OCI-LY1 (cell line): ENCODE data around the gene FTSJ3.

ENCODE experiments used
- H2AFZ ChIP-seq: fragments of 200-600 bp; sonication (generic), shearing (Covaris generic); 2 replicates; pipeline ENCODE4 v1.6.0; 2014; ENCODE audit warnings: antibody characterized with exemption, mild to moderate bottlenecking, low read length
- H3F3A ChIP-seq: fragments of 200-600 bp; sonication (generic), shearing (Covaris generic); 2 replicates; pipeline ENCODE4 v1.6.0; 2014; ENCODE audit warnings: mild to moderate bottlenecking, antibody characterized with exemption, low read length, moderate library complexity; ENCODE audit not compliant: insufficient read depth
- H3K27ac ChIP-seq: fragments of 200-600 bp; sonication (generic); 2 replicates; pipeline ENCODE4 v1.5.1; 2014; ENCODE audit warnings: low read length, mixed run types, mild to moderate bottlenecking, low read depth; ENCODE audit not compliant: poor library complexity, severe bottlenecking
- H3K27me3 ChIP-seq: fragments of 200-600 bp; sonication (generic); 2 replicates; pipeline ENCODE4 v1.6.0; 2014; ENCODE audit warnings: antibody characterized with exemption, mild to moderate bottlenecking, low read length, moderate library complexity; ENCODE audit not compliant: insufficient read depth
- H3K36me3 ChIP-seq: fragments of 200-600 bp; sonication (generic); 2 replicates; pipeline ENCODE4 v1.6.1; 2014; ENCODE audit warnings: mild to moderate bottlenecking, antibody characterized with exemption, low read length, moderate library complexity, mixed read lengths; ENCODE audit not compliant: insufficient read depth
- H3K4me1 ChIP-seq: fragments of 200-600 bp; sonication (generic); 2 replicates; pipeline ENCODE4 v1.5.1; 2014; ENCODE audit warnings: mild to moderate bottlenecking, low read length, moderate library complexity; ENCODE audit not compliant: insufficient read depth, severe bottlenecking
- H3K4me2 ChIP-seq: fragments of 200-600 bp; sonication (generic), shearing (Covaris generic); 2 replicates; pipeline ENCODE4 v1.6.1; 2014; ENCODE audit warnings: low read length
- H3K4me3 ChIP-seq: fragments of 200-600 bp; sonication (generic); 2 replicates; pipeline ENCODE4 v1.5.1; 2014; ENCODE audit warnings: low read length, low read depth, mild to moderate bottlenecking, mixed read lengths; ENCODE audit not compliant: poor library complexity, severe bottlenecking
- H3K79me2 ChIP-seq: fragments of 200-600 bp; shearing (Covaris generic); 2 replicates; pipeline ENCODE4 v1.6.1; 2016; ENCODE audit warnings: mixed run types, low read length, mixed read lengths; ENCODE audit not compliant: insufficient read depth
- H3K9ac ChIP-seq: fragments of 200-600 bp; sonication (generic), shearing (Covaris generic); 2 replicates; pipeline ENCODE4 v1.6.1; 2014; ENCODE audit warnings: mild to moderate bottlenecking, low read length, mixed read lengths
- H3K9me2 ChIP-seq: fragments of 200-600 bp; sonication (generic), shearing (Covaris generic); 2 replicates; pipeline ENCODE4 v1.6.1; 2014; ENCODE audit warnings: low read depth, mild to moderate bottlenecking, low read length, mixed read lengths
- H3K9me3 ChIP-seq: fragments of 200-600 bp; shearing (Covaris generic); 2 replicates; pipeline ENCODE4 v1.6.1; 2014; ENCODE audit warnings: low read length, mixed read lengths
- H4K20me1 ChIP-seq: fragments of 200-600 bp; sonication (generic), shearing (Covaris generic); 2 replicates; pipeline ENCODE4 v1.6.0; 2016; ENCODE audit warnings: mild to moderate bottlenecking, low read length; ENCODE audit not compliant: insufficient read depth
- CTCF ChIP-seq: fragments of 200-600 bp; sonication (generic), shearing (Covaris generic); IDR thresholded peaks from 2 replicates; pipeline ENCODE4 v1.5.1; 2017; ENCODE audit warnings: mild to moderate bottlenecking, antibody characterized with exemption, low read length, moderate library complexity, mixed read lengths
- EZH2 ChIP-seq: fragments of 200-600 bp; sonication (generic), shearing (Covaris generic); IDR thresholded peaks from 2 replicates; pipeline ENCODE4 v1.8.0; 2017; ENCODE audit warnings: borderline replicate concordance, mixed run types, mild to moderate bottlenecking, antibody characterized with exemption, low read length, moderate library complexity, mixed read lengths

The FTSJ3 gene

GRCh38 chr17:63855185-63855584 is 27.7 kb upstream of the FTSJ3 start:
- no peaks in the 10 kb centered on the region for H3K79me2 ChIP-seq
- H3K9me3 ChIP-seq = no peaks in the 10 kb centered on the region
- H3K9me2 ChIP-seq = no peaks in the 10 kb centered on the region
- H3K4me2 ChIP-seq = no peak overlapping the region
- no peak for TF ChIP-seq CTCF
- no peak for TF ChIP-seq EZH2
- no peak overlapping the region for H3K9ac ChIP-seq
- no peaks in the 10 kb centered on the region for H3K27me3 ChIP-seq
- no peaks in the 10 kb centered on the region for H3F3A ChIP-seq
- no peak overlapping the region for H2AFZ ChIP-seq
- no peaks in the 10 kb centered on the region for H3K4me1 ChIP-seq
- H3K4me3 ChIP-seq = no peak overlapping the region
- no peak overlapping the region for H3K27ac ChIP-seq
- no peaks in the 10 kb centered on the region for H3K36me3 ChIP-seq
- no peaks in the 10 kb centered on the region for H4K20me1 ChIP-seq

- Histone ChIP-seq H3K4me3 (no peak overlapping the region), H2AFZ (no peak overlapping the region), H3K27ac (no peak overlapping the region), H3F3A (no peaks in the 10 kb centered on the region), H3K4me2 (no peak overlapping the region), H3K9me3 (no peaks in the 10 kb centered on the region), H3K36me3 (no peaks in the 10 kb centered on the region), H3K9ac (no peak overlapping the region), H3K79me2 (no peaks in the 10 kb centered on the region), H3K4me1 (no peaks in the 10 kb centered on the region), H4K20me1 (no peaks in the 10 kb centered on the region), H3K9me2 (no peaks in the 10 kb centered on the region), H3K27me3 (no peaks in the 10 kb centered on the region)
- TF ChIP-seq CTCF = no peak
- TF ChIP-seq EZH2 = no peak
Observed at GRCh38 chr17:63854709-63855108, 27.2 kb upstream of the FTSJ3 start.

GRCh38 chr17:63853260-63853659 is 25.8 kb upstream of the FTSJ3 start:
- no peak overlapping the region for H3K4me2 ChIP-seq
- H3K9me2 ChIP-seq = no peaks in the 10 kb centered on the region

More at GRCh38 chr17:63853260-63853659, 25.8 kb upstream of the FTSJ3 start:
- Histone ChIP-seq H3K4me1 (peaks cover 6% of the 10 kb centered on the region), H4K20me1 (no peaks in the 10 kb centered on the region), H3K9ac (no peak overlapping the region), H3K27me3 (0 out of 2 replicates have a peak, but pooled peaks cover 7% of the 10 kb centered on the region), H3K79me2 (no peaks in the 10 kb centered on the region), H2AFZ (no peak overlapping the region), H3K4me3 (no peak overlapping the region), H3F3A (no peaks in the 10 kb centered on the region), H3K36me3 (no peaks in the 10 kb centered on the region; the same call in 1 of the 2 replicates), H3K9me3 (no peaks in the 10 kb centered on the region), H3K27ac (no peak overlapping the region)
- TF ChIP-seq EZH2 (no peak), CTCF (no peak)
